Endothelial cell of umbilical vein (primary cell): ENCODE data around the gene RMP24.

Experiments used
- BruUV-seq: library from RNA; stranded (reverse); fragments of 400-500 nt; replicated peaks from 2 replicates; lab custom pipeline; 2021; lab: Mats Ljungman, UMichigan
- CTCF ChIA-PET: fragments of 300-600, 350-600 bp; sonication (Branson Sonifier 250); formaldehyde crosslinking; loops from one replicate; lab custom pipeline; 2021; ENCODE audit warnings: antibody characterized with exemption, inconsistent platforms; lab: Charles Lee
- POLR2A ChIA-PET: fragments of 300-600, 350-600 bp; sonication (Branson Sonifier 250); formaldehyde crosslinking; loops from one replicate; lab custom pipeline; 2021; ENCODE audit warnings: antibody characterized with exemption, inconsistent platforms; lab: Charles Lee
- DNase-seq: peaks from one replicate; pipeline ENCODE4 v3.0.0-alpha.2; 2011; ENCODE audit warnings: low read depth, low spot score
- FAIRE-seq: peaks from 2 replicates; lab custom pipeline; 2011; peaks lifted over from hg19 to GRCh38; lab: Jason Lieb, UNC
- H2AFZ ChIP-seq: 2 replicates; pipeline ENCODE4 v1.6.0; 2012; ENCODE audit warnings: low read depth, low read length, control low read depth, inconsistent platforms
- H3K27ac ChIP-seq: 2 replicates; pipeline ENCODE4 v1.5.1; 2011; ENCODE audit warnings: low read depth, mild to moderate bottlenecking, control low read depth, low read length, moderate library complexity; ENCODE audit not compliant: insufficient read depth
- H3K27me3 ChIP-seq, 2 experiments: 2 replicates each; pipeline versions ENCODE4 v1.6.0 to v1.6.1; 2011; ENCODE audit warnings: low read length in 2 of 2, mixed read lengths in 1 of 2; ENCODE audit not compliant: control insufficient read depth in 2 of 2, insufficient read depth in 2 of 2
- H3K36me3 ChIP-seq, 2 experiments: 2 replicates in 1 of 2; 3 replicates in 1 of 2; pipeline ENCODE4 v1.5.1; 2011; ENCODE audit warnings: low read length in 2 of 2, mild to moderate bottlenecking in 1 of 2, moderate library complexity in 1 of 2; ENCODE audit not compliant: control insufficient read depth in 2 of 2, insufficient read depth in 2 of 2; ENCODE audit errors: extremely low read depth in 1 of 2
- H3K4me1 ChIP-seq: 3 replicates; pipeline ENCODE4 v1.5.1; 2011; ENCODE audit warnings: mild to moderate bottlenecking, low read length; ENCODE audit not compliant: control insufficient read depth, insufficient read depth; ENCODE audit errors: extremely low read depth
- H3K4me2 ChIP-seq: 2 replicates; pipeline ENCODE4 v1.6.1; 2011; ENCODE audit warnings: low read length, control low read depth, mixed read lengths; ENCODE audit not compliant: insufficient read depth
- H3K4me3 ChIP-seq, 3 experiments: fragments of 200-600 bp in 1 of 3; sonication (generic), shearing (Covaris generic) in 1 of 3; replicated peaks in 1 of 3; 2 replicates each; pipeline ENCODE4 v1.5.1; 2011 to 2016; ENCODE audit warnings: control low read depth in 3 of 3, low read length in 3 of 3, mild to moderate bottlenecking in 2 of 3, inconsistent platforms in 1 of 3, low read depth in 1 of 3, moderate library complexity in 1 of 3; ENCODE audit not compliant: insufficient read depth in 1 of 3
- H3K79me2 ChIP-seq: 2 replicates; pipeline ENCODE4 v1.6.0; 2012; ENCODE audit warnings: low read length, inconsistent platforms; ENCODE audit not compliant: control insufficient read depth, insufficient read depth
- H3K9ac ChIP-seq: replicated peaks from 2 replicates; pipeline ENCODE3; 2011; ENCODE audit warnings: low read length, control low read depth; ENCODE audit not compliant: insufficient read depth; ENCODE audit errors: extremely low read depth
- H3K9me1 ChIP-seq: replicated peaks from 3 replicates; pipeline ENCODE4 v1.6.0; 2011; ENCODE audit warnings: mild to moderate bottlenecking, low read length; ENCODE audit not compliant: control insufficient read depth, insufficient read depth; ENCODE audit errors: extremely low read depth
- H3K9me3 ChIP-seq: replicated peaks from 2 replicates; pipeline ENCODE4 v1.5.1; 2012; ENCODE audit warnings: low read length, inconsistent platforms; ENCODE audit not compliant: control insufficient read depth, insufficient read depth
- H4K20me1 ChIP-seq: replicated peaks from 2 replicates; pipeline ENCODE3; 2011; ENCODE audit warnings: mild to moderate bottlenecking, low read length; ENCODE audit not compliant: control insufficient read depth, insufficient read depth; ENCODE audit errors: extremely low read depth
- CTCF ChIP-seq, 2 donors: IDR thresholded peaks; 1 replicate in 1 of 2; 2 replicates in 1 of 2; pipeline ENCODE4 v1.5.1; 2011; ENCODE audit warnings: low read length in 2 of 2, mild to moderate bottlenecking in 2 of 2, moderate library complexity in 2 of 2, control low read depth in 1 of 2, inconsistent platforms in 1 of 2, low read depth in 1 of 2; ENCODE audit not compliant: insufficient read depth in 1 of 2; ENCODE audit errors: extremely low read depth in 1 of 2
- EZH2 ChIP-seq: IDR thresholded peaks from 2 replicates; pipeline ENCODE4 v1.6.1; 2012; ENCODE audit warnings: borderline replicate concordance, low read depth, mild to moderate bottlenecking, moderate library complexity, low read length, inconsistent platforms; ENCODE audit not compliant: severe bottlenecking
- FOS ChIP-seq: IDR thresholded peaks from 2 replicates; pipeline ENCODE4 v1.6.1; 2011; ENCODE audit warnings: mild to moderate bottlenecking, low read length, moderate library complexity, borderline replicate concordance; ENCODE audit not compliant: insufficient read depth
- GATA2 ChIP-seq: IDR thresholded peaks from 2 replicates; pipeline ENCODE4 v1.7.0; 2011; ENCODE audit warnings: low read depth, mild to moderate bottlenecking, moderate library complexity, mixed read lengths, low read length; ENCODE audit not compliant: insufficient read length, insufficient read depth
- JUN ChIP-seq: IDR thresholded peaks from 2 replicates; pipeline ENCODE4 v1.6.1; 2011; ENCODE audit warnings: borderline replicate concordance, low read depth; ENCODE audit not compliant: insufficient read length, insufficient read depth
- MYC ChIP-seq: IDR thresholded peaks from one replicate; pipeline ENCODE4 v1.6.1; 2011; ENCODE audit warnings: mild to moderate bottlenecking, low read depth, low read length
- POLR2A ChIP-seq: IDR thresholded peaks from 2 replicates; pipeline ENCODE4 v1.6.1; 2012; ENCODE audit warnings: low read depth, mild to moderate bottlenecking, control low read depth, low read length
- POLR2AphosphoS5 ChIP-seq: IDR thresholded peaks from 2 replicates; pipeline ENCODE4 v1.6.1; 2012; ENCODE audit warnings: low read depth, mild to moderate bottlenecking, control low read depth, low read length, moderate library complexity; ENCODE audit not compliant: insufficient read depth
- dilution Hi-C: fragments of 300-500 bp; cut with MboI; formaldehyde crosslinking; loops from one replicate; pipeline ENCODE4 v1.15.0; 2019; ENCODE audit warnings: low sequenced_read_pairs; ENCODE audit not compliant: extremely low pct_ligation_motif_present
- intact Hi-C: fragments of 100-400 bp; cut with micrococcal nuclease; formaldehyde crosslinking; loops from one replicate; pipeline ENCODE4 v1.10.0; 2022
- TF ChIP-seq, protein P1 (sequence below): IDR thresholded peaks from 2 replicates; pipeline ENCODE4 v1.6.1; 2011; ENCODE audit not compliant: insufficient read depth, insufficient read length

Gene RMP24

DNA sequence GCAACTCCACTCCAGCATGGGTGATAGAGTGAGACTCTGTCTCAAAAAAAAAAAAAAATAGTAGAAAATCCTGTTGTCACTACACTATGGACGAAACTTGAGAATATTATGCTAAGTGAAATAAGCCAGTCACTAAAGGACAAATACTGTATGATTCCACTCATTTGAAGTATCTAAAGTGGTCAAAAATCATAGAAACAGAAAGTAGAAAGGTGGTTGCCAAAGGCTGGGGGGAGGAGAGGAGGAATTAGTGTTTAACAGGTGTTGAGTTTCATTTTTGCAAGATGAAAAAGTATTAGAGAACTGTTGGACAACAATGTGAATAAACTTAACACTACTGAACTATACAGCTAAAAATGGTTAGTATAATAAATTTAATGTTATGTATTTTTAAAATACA is 18.8 kb upstream of the RMP24 start:
- Histone ChIP-seq H3K9me1 (no peaks in the 10 kb centered on the region), H3K4me2 (no peak overlapping the region), H2AFZ (no peak overlapping the region), H3K4me1 (peaks cover 3% of the 10 kb centered on the region), H3K4me3 (no peak overlapping the region), H3K9ac (no peak overlapping the region), H3K27ac (no peak overlapping the region), H3K9me3 (no peaks in the 10 kb centered on the region), H3K27me3 (peaks cover 0 to 15% of the 10 kb centered on the region in 2 experiments), H3K79me2 (no peaks in the 10 kb centered on the region), H4K20me1 (no peaks in the 10 kb centered on the region), H3K36me3 (no peaks in the 10 kb centered on the region)
- CTCF ChIA-PET: interaction anchor here (1.4 kb wide), 1 partner anchor 197 kb away, joined by 3 read pairs; no protein-coding TSS in a partner anchor
- TF ChIP-seq MYC: no peak
- TF ChIP-seq GATA2: no peak
- TF ChIP-seq POLR2A: no peak
- TF ChIP-seq, protein P1, sequence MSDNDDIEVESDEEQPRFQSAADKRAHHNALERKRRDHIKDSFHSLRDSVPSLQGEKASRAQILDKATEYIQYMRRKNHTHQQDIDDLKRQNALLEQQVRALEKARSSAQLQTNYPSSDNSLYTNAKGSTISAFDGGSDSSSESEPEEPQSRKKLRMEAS: no peak
- no peak for TF ChIP-seq JUN
- TF ChIP-seq POLR2AphosphoS5: no peak
- TF ChIP-seq FOS: no peak
- no peak for TF ChIP-seq CTCF (IDR thresholded peaks at IDR 0.05; ENCODE audit: extremely low read depth in 1 of 2, insufficient read depth in 1 of 2, low read depth in 1 of 2, low read length in 2 of 2)
- TF ChIP-seq EZH2: no peak
- BruUV-seq: no TSS peak
- FAIRE-seq (no peak), DNase-seq (no peak)
- POLR2A ChIA-PET: no interaction called here
- dilution Hi-C loops: no loop called here
- intact Hi-C loops: loop anchor here (10.0 kb wide), 1 partner anchor 719 kb away; no protein-coding TSS in a partner anchor
